Retinal pigment epithelial cell (primary cell): Measurements from ENCODE around the gene C5orf22.
"Not testable (repeated sequence)": the region's sequence is repeated elsewhere in the genome, so short reads cannot be mapped to it uniquely, and the experiment has no call there.

Experiments
- DNase-seq: peaks from one replicate; pipeline ENCODE4 v3.0.0-alpha.2; 2010; ENCODE audit warnings: low read depth
- H3K4me3 ChIP-seq: 2 replicates; pipeline ENCODE4 v1.5.1; 2011; ENCODE audit warnings: mild to moderate bottlenecking, low read length, control low read depth, moderate library complexity
- CTCF ChIP-seq: conservative IDR thresholded peaks from 2 replicates; pipeline ENCODE4 v1.5.1; 2011; ENCODE audit warnings: low read depth, low read length, control low read depth, inconsistent platforms

The C5orf22 gene

GRCh38 chr5:31551878-31552277, 19.8 kb downstream of the C5orf22 start:
- H3K4me3 ChIP-seq: no peak overlapping the region
- TF ChIP-seq CTCF: no peak
- DNase-seq: no peak

GRCh38 chr5:31553863-31554262, 21.8 kb downstream of the C5orf22 start:
- DNase-seq: no peak
- no peak for TF ChIP-seq CTCF

GRCh38 chr5:31554552-31554951, 22.5 kb downstream of the C5orf22 start:
- no peak for DNase-seq
- TF ChIP-seq CTCF: no peak
- no peak overlapping the region for H3K4me3 ChIP-seq

More at GRCh38 chr5:31553863-31554262, 21.8 kb downstream of the C5orf22 start:
- no peak overlapping the region for H3K4me3 ChIP-seq

GRCh38 chr5:31556461-31556860, 24.4 kb downstream of the C5orf22 start:
- H3K4me3 ChIP-seq: no peak overlapping the region
- no peak for DNase-seq
- TF ChIP-seq CTCF: no peak

- DNase-seq: no peak
- no peak overlapping the region for H3K4me3 ChIP-seq
- TF ChIP-seq CTCF: no peak
These were observed 27.8 kb downstream of the C5orf22 start for GRCh38 chr5:31559942-31560341.

- no peak overlapping the region for H3K4me3 ChIP-seq
- no peak for TF ChIP-seq CTCF
- DNase-seq: no peak
These were observed 29.8 kb downstream of the C5orf22 start for GRCh38 chr5:31561946-31562345.

- no peak for TF ChIP-seq CTCF
- DNase-seq: no peak
- H3K4me3 ChIP-seq: no peak overlapping the region
These were observed 31.1 kb downstream of the C5orf22 start for GRCh38 chr5:31563216-31563615.

GRCh38 chr5:31566362-31566761, 34.3 kb downstream of the C5orf22 start:
- DNase-seq, H3K4me3 ChIP-seq: not testable (repeated sequence)
